Tibial artery (tissue), 4 donors: ENCODE data around the gene SART1.
"Not testable (repeated sequence)": the region's sequence is repeated elsewhere in the genome, so short reads cannot be mapped to it uniquely, and the experiment has no call there.

Source experiments
- DNase-seq, 2 donors: peaks; one replicate each; pipeline ENCODE4 v3.0.0-alpha.2; 2019
- H3K27ac ChIP-seq, 2 donors: fragments of 200-600 bp; sonication (generic) in 1 of 2; 1 replicate in 1 of 2; 2 replicates in 1 of 2; pipeline ENCODE4 v1.5.1; 2018 to 2019; ENCODE audit warnings: mild to moderate bottlenecking in 1 of 2
- H3K27me3 ChIP-seq, 2 donors: fragments of 200-600 bp; sonication (generic) in 1 of 2; one replicate each; pipeline versions ENCODE4 v1.5.1 to v1.6.0; 2016 to 2019
- H3K36me3 ChIP-seq, 3 donors: fragments of 200-600 bp; sonication (generic) in 2 of 3; one replicate each; pipeline ENCODE4 v1.5.1; 2016 to 2019; ENCODE audit warnings: mild to moderate bottlenecking in 2 of 3
- H3K4me1 ChIP-seq, 4 donors: fragments of 200-600 bp; sonication (generic) in 2 of 4; 1 replicate in 3 of 4; 2 replicates in 1 of 4; pipeline ENCODE4 v1.5.1; 2016 to 2019
- H3K4me3 ChIP-seq, 2 donors: fragments of 200-600 bp; sonication (generic) in 1 of 2; 1 replicate in 1 of 2; 2 replicates in 1 of 2; pipeline ENCODE4 v1.5.1; 2018 to 2019; ENCODE audit warnings: mild to moderate bottlenecking in 2 of 2
- H3K9me3 ChIP-seq, 3 donors: fragments of 200-600 bp; sonication (generic) in 1 of 3; one replicate each; pipeline ENCODE4 v1.5.1; 2016 to 2019
- intact Hi-C: fragments of 100-400 bp; cut with DNase I; formaldehyde crosslinking; loops from one replicate; pipeline ENCODE4 v1.15.0; 2023; ENCODE audit warnings: low total_unique reads
- TF ChIP-seq, protein P1 (sequence below), 2 experiments: fragments of 200-600 bp in 1 of 2; fragments of 450-650 bp in 1 of 2; IDR thresholded peaks; one replicate each; pipeline ENCODE4 v1.5.1; 2017 to 2019; ENCODE audit warnings: antibody characterized with exemption in 2 of 2, mild to moderate bottlenecking in 1 of 2, moderate library complexity in 1 of 2

The SART1 gene

DNA sequence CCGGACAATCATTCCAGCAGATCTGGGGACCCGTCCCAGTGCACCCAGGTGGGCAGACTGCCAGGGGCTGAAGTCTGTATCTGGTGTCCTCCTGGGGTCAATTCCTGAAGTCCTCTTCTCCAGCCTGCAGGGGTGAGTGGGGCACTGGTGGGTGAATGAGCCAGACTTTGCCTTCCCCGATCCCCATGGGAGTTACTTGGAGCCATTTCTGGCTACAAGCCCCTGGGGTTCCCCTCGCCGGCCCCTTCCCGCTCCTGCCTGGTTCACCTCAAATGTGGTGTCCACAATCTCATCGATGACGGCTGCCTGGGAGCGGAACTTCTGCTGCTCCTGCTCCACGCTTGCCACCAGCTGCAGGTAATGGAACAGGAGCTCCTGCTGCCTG lies 55.3 kb downstream of the SART1 start:
- H3K4me3 ChIP-seq = peak overlapping the region in 1 of 2 donors; percentile 31
- intact Hi-C loops = no loop called here
- TF ChIP-seq, protein P1, sequence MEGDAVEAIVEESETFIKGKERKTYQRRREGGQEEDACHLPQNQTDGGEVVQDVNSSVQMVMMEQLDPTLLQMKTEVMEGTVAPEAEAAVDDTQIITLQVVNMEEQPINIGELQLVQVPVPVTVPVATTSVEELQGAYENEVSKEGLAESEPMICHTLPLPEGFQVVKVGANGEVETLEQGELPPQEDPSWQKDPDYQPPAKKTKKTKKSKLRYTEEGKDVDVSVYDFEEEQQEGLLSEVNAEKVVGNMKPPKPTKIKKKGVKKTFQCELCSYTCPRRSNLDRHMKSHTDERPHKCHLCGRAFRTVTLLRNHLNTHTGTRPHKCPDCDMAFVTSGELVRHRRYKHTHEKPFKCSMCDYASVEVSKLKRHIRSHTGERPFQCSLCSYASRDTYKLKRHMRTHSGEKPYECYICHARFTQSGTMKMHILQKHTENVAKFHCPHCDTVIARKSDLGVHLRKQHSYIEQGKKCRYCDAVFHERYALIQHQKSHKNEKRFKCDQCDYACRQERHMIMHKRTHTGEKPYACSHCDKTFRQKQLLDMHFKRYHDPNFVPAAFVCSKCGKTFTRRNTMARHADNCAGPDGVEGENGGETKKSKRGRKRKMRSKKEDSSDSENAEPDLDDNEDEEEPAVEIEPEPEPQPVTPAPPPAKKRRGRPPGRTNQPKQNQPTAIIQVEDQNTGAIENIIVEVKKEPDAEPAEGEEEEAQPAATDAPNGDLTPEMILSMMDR (IDR thresholded peaks at IDR 0.05) = no peak
- DNase-seq = no peak
- peaks cover 0 to 73% (median 61%) of the 10 kb centered on the region in 4 donors for H3K4me1 ChIP-seq
- peak overlapping the region; percentile 89 to 96 for H3K27ac ChIP-seq
- no peaks in the 10 kb centered on the region for H3K36me3 ChIP-seq
- H3K27me3 ChIP-seq = no peaks in the 10 kb centered on the region
- no peaks in the 10 kb centered on the region for H3K9me3 ChIP-seq

GRCh38 chr11:66017321-66017720 lies 55.8 kb downstream of the SART1 start:
- Histone ChIP-seq H3K4me3 (no peak overlapping the region), H3K27me3 (no peaks in the 10 kb centered on the region), H3K27ac (peak overlapping the region; percentile 89 to 96), H3K9me3 (no peaks in the 10 kb centered on the region), H3K4me1 (peaks cover 0 to 73% (median 61%) of the 10 kb centered on the region in 4 donors), H3K36me3 (no peaks in the 10 kb centered on the region)
- TF ChIP-seq, protein P1 (IDR thresholded peaks at IDR 0.05) = no peak
- no peak for DNase-seq
- intact Hi-C loops = no loop called here

DNA sequence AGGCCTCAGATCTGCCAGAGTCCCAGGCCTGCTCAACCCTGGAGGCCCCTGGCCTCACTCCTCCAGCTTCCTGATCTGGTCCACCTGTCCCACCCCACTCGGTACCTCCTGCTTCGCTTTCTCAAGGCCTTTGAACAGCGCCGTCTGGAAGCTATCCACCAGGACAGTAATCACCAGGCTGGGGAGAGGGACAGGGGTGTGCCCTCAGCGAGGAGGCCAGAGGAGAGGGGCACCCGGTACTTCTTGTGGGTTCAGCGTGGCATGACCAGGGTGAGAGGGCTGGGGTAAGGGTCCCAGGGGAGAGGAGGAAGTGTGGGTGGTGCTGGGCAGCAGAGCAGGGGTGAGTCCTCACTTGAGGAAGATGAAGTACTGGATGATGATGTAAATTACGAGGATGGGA lies 58.7 kb downstream of the SART1 start:
- no peak for DNase-seq
- Histone ChIP-seq H3K27ac (peak overlapping the region; percentile 34 to 52), H3K4me1 (peaks cover 0 to 51% (median 43%) of the 10 kb centered on the region in 4 donors), H3K9me3 (no peaks in the 10 kb centered on the region), H3K4me3 (no peak overlapping the region), H3K27me3 (no peaks in the 10 kb centered on the region), H3K36me3 (no peaks in the 10 kb centered on the region)
- TF ChIP-seq, protein P1 (IDR thresholded peaks at IDR 0.05) = no peak
- intact Hi-C loops = loop anchor here (5.0 kb wide), 1 partner anchor 33 kb away; no protein-coding TSS in a partner anchor

DNA sequence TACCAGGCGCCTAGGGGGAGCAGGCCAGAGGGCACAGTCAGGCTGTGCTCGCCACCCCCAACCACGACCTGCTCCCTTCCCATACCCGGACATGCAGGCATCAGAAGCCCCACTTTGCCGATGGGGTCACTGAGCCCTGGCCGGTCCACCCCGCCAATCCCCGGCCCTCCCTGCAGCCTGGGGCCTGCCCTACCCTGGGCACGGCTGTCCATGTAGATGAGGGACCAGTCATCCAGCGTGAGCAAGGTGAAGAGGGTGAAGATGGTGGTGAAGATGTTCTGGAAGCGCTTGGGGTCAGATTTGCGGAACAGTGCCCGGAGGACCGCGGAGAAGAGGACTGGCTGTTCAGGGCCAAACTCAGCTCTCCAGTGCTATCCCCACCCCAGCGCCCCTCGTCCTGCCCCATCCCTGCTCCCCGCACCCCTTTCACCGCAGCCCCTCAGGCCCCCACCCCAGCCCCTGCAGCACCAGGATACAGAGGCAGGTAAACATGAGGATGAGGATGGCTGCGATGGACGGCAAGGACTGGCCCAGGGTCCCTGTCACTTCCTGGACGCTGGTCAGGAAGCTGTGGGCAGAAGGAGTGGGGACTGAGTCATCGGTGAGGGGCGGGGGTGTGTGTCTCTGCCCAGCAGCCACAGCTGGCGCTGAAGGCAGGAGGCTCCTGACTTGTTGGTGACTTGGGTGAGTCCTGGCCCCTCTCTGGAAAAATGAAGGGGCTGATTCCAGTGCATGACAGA lies 59.3 kb downstream of the SART1 start:
- intact Hi-C loops = loop anchor here (1.0 to 5.0 kb wide), 2 partner anchors 19 to 33 kb away; no protein-coding TSS in a partner anchor
- Histone ChIP-seq H3K27me3 (no peaks in the 10 kb centered on the region), H3K4me1 (peaks cover 0 to 45% (median 38%) of the 10 kb centered on the region in 4 donors), H3K27ac (peak overlapping the region; percentile 34 to 52), H3K36me3 (no peaks in the 10 kb centered on the region), H3K4me3 (no peak overlapping the region), H3K9me3 (no peaks in the 10 kb centered on the region)
- TF ChIP-seq, protein P1 (IDR thresholded peaks at IDR 0.05) = no peak
- DNase-seq = peak; percentile 39 to 78

DNA sequence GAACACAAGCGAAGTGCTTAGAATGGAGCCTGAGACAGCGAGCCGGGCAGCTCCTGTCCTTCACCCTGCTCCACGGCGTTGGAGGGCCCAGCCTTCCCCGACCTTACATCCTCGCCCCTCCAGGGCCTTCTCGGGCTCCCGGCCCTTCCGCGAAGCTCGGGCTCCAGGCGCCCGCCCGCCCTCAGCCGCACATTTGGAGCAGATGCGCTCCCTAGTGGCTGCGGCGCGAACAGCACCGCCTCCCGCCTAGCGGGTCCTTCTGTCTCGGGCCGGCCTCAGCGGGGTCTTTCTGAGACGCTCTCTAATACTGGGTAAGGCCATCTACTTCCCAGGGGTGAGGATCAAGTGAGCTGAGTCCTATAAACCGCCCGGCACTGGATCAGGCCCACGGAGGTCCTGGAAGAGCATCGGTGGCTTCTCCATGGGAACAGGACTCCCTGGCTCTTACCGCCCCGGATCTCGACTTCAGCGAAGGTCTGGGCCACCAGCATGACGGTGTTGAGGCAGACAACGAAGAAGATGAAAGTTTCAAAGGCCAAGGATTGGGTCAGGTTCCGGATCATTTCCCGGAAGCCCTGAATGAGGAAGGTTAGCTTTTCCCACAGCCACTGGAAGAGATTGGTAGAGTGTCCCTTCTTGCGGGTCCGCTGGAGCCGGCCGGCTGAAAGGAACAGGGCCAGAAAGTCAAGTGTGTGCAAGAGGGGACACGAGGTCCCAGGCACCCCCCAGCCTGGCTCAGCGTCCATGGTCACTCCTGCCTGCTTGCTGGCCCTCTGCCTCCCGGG lies 61.1 kb downstream of the SART1 start:
- TF ChIP-seq, protein P1 (IDR thresholded peaks at IDR 0.05) = peak; percentile 97 to 99
- no peaks in the 10 kb centered on the region for H3K27me3 ChIP-seq
- peaks cover 0 to 27% (median 23%) of the 10 kb centered on the region in 4 donors for H3K4me1 ChIP-seq
- peak; percentile 62 to 85 for DNase-seq
- H3K27ac ChIP-seq = peak overlapping the region in 1 of 2 donors; percentile 34
- H3K36me3 ChIP-seq = no peaks in the 10 kb centered on the region
- H3K9me3 ChIP-seq = no peaks in the 10 kb centered on the region
- intact Hi-C loops = loop anchor here (5.0 kb wide), 1 partner anchor 35 kb away; no protein-coding TSS in a partner anchor
- peak overlapping the region; percentile 12 to 30 for H3K4me3 ChIP-seq

- H3K9me3 ChIP-seq, H3K27ac ChIP-seq, DNase-seq, H3K27me3 ChIP-seq, H3K4me3 ChIP-seq, H3K36me3 ChIP-seq: not testable (repeated sequence)
- H3K4me1 ChIP-seq = peaks cover 0 to 27% (median 23%) of the 10 kb centered on the region in 4 donors
- intact Hi-C loops = loop anchor here (5.0 kb wide), 1 partner anchor 36 kb away; no protein-coding TSS in a partner anchor
Measured at GRCh38 chr11:66023186-66023440, 61.6 kb downstream of the SART1 start.
